OCI-LY7 (cell line): ENCODE results near the gene METTL14.

Experiments
- EZH2phosphoT487 ChIP-seq: fragments of 200-600 bp; sonication (generic); IDR thresholded peaks from 2 replicates; pipeline ENCODE4 v1.6.1; 2018; ENCODE audit warnings: low read depth, borderline replicate concordance, mild to moderate bottlenecking, mixed run types, antibody characterized with exemption, low read length, moderate library complexity, mixed read lengths
- TF ChIP-seq, protein P1 (sequence below): fragments of 200-600 bp; sonication (generic); conservative IDR thresholded peaks from 2 replicates; pipeline ENCODE4 v1.5.1; 2014; ENCODE audit warnings: mild to moderate bottlenecking, antibody characterized with exemption, low read length, moderate library complexity, mixed read lengths

GRCh38 chr4:118716304-118716703, 31.1 kb downstream of the METTL14 start:
- TF ChIP-seq, protein P1, sequence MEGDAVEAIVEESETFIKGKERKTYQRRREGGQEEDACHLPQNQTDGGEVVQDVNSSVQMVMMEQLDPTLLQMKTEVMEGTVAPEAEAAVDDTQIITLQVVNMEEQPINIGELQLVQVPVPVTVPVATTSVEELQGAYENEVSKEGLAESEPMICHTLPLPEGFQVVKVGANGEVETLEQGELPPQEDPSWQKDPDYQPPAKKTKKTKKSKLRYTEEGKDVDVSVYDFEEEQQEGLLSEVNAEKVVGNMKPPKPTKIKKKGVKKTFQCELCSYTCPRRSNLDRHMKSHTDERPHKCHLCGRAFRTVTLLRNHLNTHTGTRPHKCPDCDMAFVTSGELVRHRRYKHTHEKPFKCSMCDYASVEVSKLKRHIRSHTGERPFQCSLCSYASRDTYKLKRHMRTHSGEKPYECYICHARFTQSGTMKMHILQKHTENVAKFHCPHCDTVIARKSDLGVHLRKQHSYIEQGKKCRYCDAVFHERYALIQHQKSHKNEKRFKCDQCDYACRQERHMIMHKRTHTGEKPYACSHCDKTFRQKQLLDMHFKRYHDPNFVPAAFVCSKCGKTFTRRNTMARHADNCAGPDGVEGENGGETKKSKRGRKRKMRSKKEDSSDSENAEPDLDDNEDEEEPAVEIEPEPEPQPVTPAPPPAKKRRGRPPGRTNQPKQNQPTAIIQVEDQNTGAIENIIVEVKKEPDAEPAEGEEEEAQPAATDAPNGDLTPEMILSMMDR: no peak
- TF ChIP-seq EZH2phosphoT487: no peak
